Pancreas (tissue), 10 donors: ENCODE results near the gene PRRT1. TPM values are rescaled to one million over a fixed set of nuclear protein-coding genes. Genes with fewer than 3 reads are reported as not detected.

ENCODE experiments used
- ATAC-seq, 4 donors: fragments of 200-7000 bp; cut with Tn5 transposase; one replicate each; pipeline versions ENCODE4 v1.8.0 to v1.9.1; 2020; ENCODE audit warnings: mild to moderate bottlenecking in 4 of 4, moderate library complexity in 4 of 4
- DNase-seq, 6 donors: peaks; one replicate each; pipeline ENCODE4 v3.0.0-alpha.2; 2020
- FAIRE-seq: peaks from 2 replicates; lab custom pipeline; 2012; peaks lifted over from hg19 to GRCh38; lab: Jason Lieb, UNC
- H3K27ac ChIP-seq, 4 donors: fragments of 200-600 bp; sonication (generic); 1 replicate in 3 of 4; 2 replicates in 1 of 4; pipeline versions ENCODE4 v1.5.0 to v1.8.0; 2020
- H3K27me3 ChIP-seq, 4 donors: fragments of 200-600 bp; one replicate each; pipeline ENCODE4 v1.8.0; 2021
- H3K36me3 ChIP-seq, 3 donors: fragments of 200-600 bp; sonication (generic) in 1 of 3; one replicate each; pipeline versions ENCODE4 v1.5.0 to v1.8.0; 2020 to 2021
- H3K4me1 ChIP-seq, 3 donors: fragments of 200-600 bp; one replicate each; pipeline ENCODE4 v1.8.0; 2021
- H3K4me3 ChIP-seq, 4 donors: fragments of 200-600 bp; sonication (generic) in 2 of 4; one replicate each; pipeline versions ENCODE4 v1.5.0 to v1.8.0; 2020 to 2021
- H3K9me3 ChIP-seq, 4 donors: fragments of 200-600 bp; one replicate each; pipeline ENCODE4 v1.8.0; 2021
- CTCF ChIP-seq, 4 donors: fragments of 200-600 bp; sonication (generic) in 3 of 4; IDR thresholded peaks; one replicate each; pipeline versions ENCODE4 v1.5.0 to v1.8.0; 2021; ENCODE audit warnings: antibody characterized with exemption in 4 of 4
- WGBS, 2 donors: extraction: QIAGEN DNeasy Blood & Tissue Kit; methylation state at CpG; one replicate each; pipeline ENCODE4 v1.1.7; 2013; 5-methylcytosine and 5-hydroxymethylcytosine counted together
- intact Hi-C, 3 donors: fragments of 100-400 bp; cut with DNase I; formaldehyde crosslinking; loops; one replicate each; pipeline versions ENCODE4 v1.11.1 to v1.14.2; 2022
- polyA plus RNA-seq, 2 donors: library from polyadenylated mRNA; stranded (reverse); fragments of 200-250 nt; gene quantifications; one replicate each; pipeline ENCODE4 v1.2.3, GENCODE V29; 2013
- total RNA-seq, 6 donors: library from RNA; stranded (reverse); fragmentation: NEBNext Ultra II Directional in 4 of 6; extraction: Animal tissue kit (Norgen Biotek cat#: 25700) in 4 of 6; gene quantifications; one replicate each; pipeline versions ENCODE4 v1.2.1 to v1.2.4, GENCODE V29; 2021 to 2023
- donor health status: healthy with polysubstance abuse.
- donor health status: DM: no; HTN: no; CAD: no; lungs with moderate emphysema.
- donor health status: DM: no; HTN: no; CAD: no.
- donor health status: control.
- donor health status: control.
- donor health status: Bipolar disorder and iron deficiency.
- donor health status: DM: yes; HTN: yes; CAD: no.
- donor health status: DM: no; HTN: no; CAD: no.
- donor health status: DM: no; HTN: no; CAD: no.
- donor health status: DM: yes; HTN: yes; CAD: no.

Gene PRRT1
- total and polyA plus RNA-seq, 8 donors, result 0.08 to 5.8 (median 0.47) TPM

GRCh38 chr6:32168350-32168749, 16.6 kb upstream of the PRRT1 start:
- H3K36me3 ChIP-seq, result no peaks in the 10 kb centered on the region
- ATAC-seq, result peak in 1 of 4 donors; percentile 5
- H3K4me1 ChIP-seq, result no peaks in the 10 kb centered on the region
- DNase-seq, result peak in 1 of 6 donors; percentile 25
- H3K27ac ChIP-seq, result no peak overlapping the region
- H3K9me3 ChIP-seq, result no peaks in the 10 kb centered on the region
- no peak overlapping the region for H3K4me3 ChIP-seq
- H3K27me3 ChIP-seq, result no peaks in the 10 kb centered on the region
- WGBS, 2 donors, result 83 to 94% methylated on average over 2 of the region's 2 CpGs
- intact Hi-C loops, result loop anchor here in 1 of 3 donors (10.0 kb wide), 1 partner anchor 54 kb away; no protein-coding TSS in a partner anchor
- no peak for TF ChIP-seq CTCF (IDR thresholded peaks at IDR 0.05)
- no peak for FAIRE-seq

DNA sequence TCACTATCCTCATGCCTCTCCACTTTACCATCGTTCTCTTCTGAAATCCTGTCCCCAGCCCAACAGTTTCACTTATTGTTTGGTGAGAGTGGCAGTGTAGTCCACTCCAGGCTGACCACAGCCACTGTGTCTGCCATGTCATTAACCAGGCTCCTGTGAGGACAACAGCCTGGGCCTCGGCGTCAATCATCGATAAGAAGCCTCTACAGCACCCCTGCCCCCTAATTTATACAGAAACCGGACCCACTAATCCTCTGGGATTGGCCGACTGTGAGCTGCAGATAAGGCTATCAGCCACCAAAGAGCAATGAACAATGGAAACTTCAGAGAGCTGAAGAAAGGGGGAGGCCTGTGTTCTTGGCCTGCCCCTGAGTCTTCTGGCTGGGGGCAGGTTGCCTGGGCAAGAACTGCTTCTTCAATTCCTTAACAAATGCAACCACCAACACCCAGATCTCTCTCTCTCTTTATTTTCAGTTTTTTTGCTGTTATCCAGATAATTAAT, 16.1 kb upstream of the PRRT1 start:
- no peaks in the 10 kb centered on the region for H3K36me3 ChIP-seq
- 47 to 52% methylated on average over 6 of the region's 6 CpGs for WGBS, 2 donors
- H3K27me3 ChIP-seq, result no peaks in the 10 kb centered on the region
- no peak overlapping the region for H3K27ac ChIP-seq
- DNase-seq, result peak in 1 of 6 donors; percentile 11
- no peaks in the 10 kb centered on the region for H3K9me3 ChIP-seq
- no peak for FAIRE-seq
- intact Hi-C loops, result loop anchor here in 1 of 3 donors (10.0 kb wide), 1 partner anchor 53 kb away; no protein-coding TSS in a partner anchor
- H3K4me1 ChIP-seq, result no peaks in the 10 kb centered on the region
- TF ChIP-seq CTCF (IDR thresholded peaks at IDR 0.05), result no peak
- no peak for ATAC-seq
- no peak overlapping the region for H3K4me3 ChIP-seq

GRCh38 chr6:32167154-32167760, 15.5 kb upstream of the PRRT1 start:
- Histone ChIP-seq H3K4me3 (no peak overlapping the region), H3K27ac (no peak overlapping the region), H3K9me3 (no peaks in the 10 kb centered on the region), H3K4me1 (no peaks in the 10 kb centered on the region), H3K36me3 (no peaks in the 10 kb centered on the region), H3K27me3 (no peaks in the 10 kb centered on the region)
- ATAC-seq, result no peak
- no peak for TF ChIP-seq CTCF (IDR thresholded peaks at IDR 0.05)
- WGBS, 2 donors, result 88 to 89% methylated on average over 28 to 32 of the region's 32 CpGs
- intact Hi-C loops, result loop anchor here in 1 of 3 donors (10.0 kb wide), 1 partner anchor 52 kb away; no protein-coding TSS in a partner anchor
- FAIRE-seq, result no peak
- peak in 1 of 6 donors; percentile 49 for DNase-seq

- no peak for TF ChIP-seq CTCF (IDR thresholded peaks at IDR 0.05)
- Histone ChIP-seq H3K4me3 (no peak overlapping the region), H3K4me1 (no peaks in the 10 kb centered on the region), H3K27me3 (no peaks in the 10 kb centered on the region), H3K36me3 (no peaks in the 10 kb centered on the region), H3K27ac (no peak overlapping the region), H3K9me3 (no peaks in the 10 kb centered on the region)
- DNase-seq (peak in 1 of 6 donors; percentile 73), ATAC-seq (peak in 1 of 4 donors; percentile 13), FAIRE-seq (no peak)
- 91% methylated on average over 30 of the region's 30 CpGs for WGBS, 2 donors
- intact Hi-C loops, result loop anchor here in 1 of 3 donors (10.0 kb wide), 1 partner anchor 52 kb away; no protein-coding TSS in a partner anchor
These were observed 14.8 kb upstream of the PRRT1 start for GRCh38 chr6:32166411-32167061.
